ENCODE results near the gene SPON1. TPM values are rescaled to one million over a fixed set of nuclear protein-coding genes. Genes with fewer than 3 reads are reported as not detected.

SPON1 gene
- total RNA-seq, 1 experiment from 2014 or later = 0.20 TPM

- no peak overlapping the region for H3K9ac ChIP-seq (ENCODE audit: extremely low read depth, insufficient read length, low read length)
- DNase-seq = no peak
- no peak overlapping the region for H3K27ac Mint-ChIP-seq
Observed at GRCh38 chr11:13944911-13945425, 17.6 kb upstream of the SPON1 start.

More at GRCh38 chr11:13944911-13945425, 17.6 kb upstream of the SPON1 start:
- H3K79me1 ChIP-seq (ENCODE audit: insufficient read depth, low read depth, low read length, poor library complexity, severe bottlenecking) = no peaks in the 10 kb centered on the region
- TF ChIP-seq, protein P1, sequence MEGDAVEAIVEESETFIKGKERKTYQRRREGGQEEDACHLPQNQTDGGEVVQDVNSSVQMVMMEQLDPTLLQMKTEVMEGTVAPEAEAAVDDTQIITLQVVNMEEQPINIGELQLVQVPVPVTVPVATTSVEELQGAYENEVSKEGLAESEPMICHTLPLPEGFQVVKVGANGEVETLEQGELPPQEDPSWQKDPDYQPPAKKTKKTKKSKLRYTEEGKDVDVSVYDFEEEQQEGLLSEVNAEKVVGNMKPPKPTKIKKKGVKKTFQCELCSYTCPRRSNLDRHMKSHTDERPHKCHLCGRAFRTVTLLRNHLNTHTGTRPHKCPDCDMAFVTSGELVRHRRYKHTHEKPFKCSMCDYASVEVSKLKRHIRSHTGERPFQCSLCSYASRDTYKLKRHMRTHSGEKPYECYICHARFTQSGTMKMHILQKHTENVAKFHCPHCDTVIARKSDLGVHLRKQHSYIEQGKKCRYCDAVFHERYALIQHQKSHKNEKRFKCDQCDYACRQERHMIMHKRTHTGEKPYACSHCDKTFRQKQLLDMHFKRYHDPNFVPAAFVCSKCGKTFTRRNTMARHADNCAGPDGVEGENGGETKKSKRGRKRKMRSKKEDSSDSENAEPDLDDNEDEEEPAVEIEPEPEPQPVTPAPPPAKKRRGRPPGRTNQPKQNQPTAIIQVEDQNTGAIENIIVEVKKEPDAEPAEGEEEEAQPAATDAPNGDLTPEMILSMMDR (conservative IDR thresholded peaks at IDR 0.05) = no peak
- no peak overlapping the region for H4K8ac ChIP-seq (replicated peaks; ENCODE audit: insufficient read length, low read depth, low read length)
- no peaks in the 10 kb centered on the region for H3K9me3 ChIP-seq (ENCODE audit: control insufficient read depth, low read depth, low read length)
- Mint-ChIP-seq H3K36me3 (ENCODE audit: insufficient read depth in 1 of 3, low read depth in 3 of 3) (peaks cover 0 to 4% (median 0%) of the 10 kb centered on the region in 3 experiments; a peak in 1 of 7 replicates), H3K9me3 (peaks cover 0 to 4% of the 10 kb centered on the region in 2 experiments; a peak in 2 of 5 replicates), H3K27me3 (ENCODE audit: low read depth) (peaks cover 2% of the 10 kb centered on the region; the same call in 1 of the 2 replicates), H3K4me3 (no peak overlapping the region), H3K4me1 (peaks cover 0 to 3% of the 10 kb centered on the region in 2 experiments; a peak in 2 of 4 replicates)
- H3K18ac ChIP-seq (ENCODE audit: insufficient read length, low read depth, low read length) = no peak overlapping the region
- no peak overlapping the region for H2BK12ac ChIP-seq (ENCODE audit: insufficient read length, low read depth, low read length)
- no peaks in the 10 kb centered on the region for H4K20me1 ChIP-seq (ENCODE audit: control insufficient read depth, insufficient read depth, insufficient read length)
- H2AFZ ChIP-seq (ENCODE audit: low read length) = no peak overlapping the region
- no peak overlapping the region for H3K4ac ChIP-seq (ENCODE audit: low read depth, low read length)
- no peaks in the 10 kb centered on the region; the same call in 1 of the 2 replicates for H3K4me1 ChIP-seq (ENCODE audit: insufficient read depth, low read length)
- H3K14ac ChIP-seq (ENCODE audit: insufficient read depth, low read length) = no peak overlapping the region
- H3T11ph ChIP-seq (ENCODE audit: low read length) = no peak overlapping the region
- H2BK120ac ChIP-seq (ENCODE audit: low read depth, low read length, poor library complexity, severe bottlenecking) = no peak overlapping the region
- no peaks in the 10 kb centered on the region for H3K27me3 ChIP-seq (ENCODE audit: insufficient read depth, low read length)
- H2AK5ac ChIP-seq (ENCODE audit: insufficient read length, low read length) = no peak overlapping the region
- no peak overlapping the region for H3K23ac ChIP-seq (ENCODE audit: insufficient read length, low read depth, low read length)
- H2BK20ac ChIP-seq (ENCODE audit: low read depth, low read length, poor library complexity, severe bottlenecking) = no peak overlapping the region
- no peak overlapping the region for H4K5ac ChIP-seq (ENCODE audit: insufficient read length, low read depth, low read length)
- no CpG with 5 or more reads among the region's 3 CpGs for WGBS (ENCODE audit: extremely low coverage, insufficient read length, low lambda C conversion rate)
- H3K56ac ChIP-seq (ENCODE audit: insufficient read length, low read depth, low read length) = no peak overlapping the region
- H3K4me2 ChIP-seq (ENCODE audit: insufficient read depth, insufficient read length, low read length) = no peak overlapping the region
- H3K79me2 ChIP-seq (ENCODE audit: insufficient read depth, low read length) = no peaks in the 10 kb centered on the region
- no peak overlapping the region for H2BK15ac ChIP-seq (ENCODE audit: low read depth, low read length)
- H2BK5ac ChIP-seq (ENCODE audit: insufficient read length, low read length) = no peak overlapping the region
- no peak overlapping the region for H4K91ac ChIP-seq (ENCODE audit: insufficient read length, low read depth, low read length)
- no peak overlapping the region for H3K27ac ChIP-seq (ENCODE audit: insufficient read length, low read depth, low read length)
- H3K23me2 ChIP-seq (ENCODE audit: insufficient read length, low read depth, low read length, poor library complexity, severe bottlenecking) = no peaks in the 10 kb centered on the region

All from H9 (cell line).